ENCODE results near the gene HABP2.
A peak's percentile ranks its signal among the peaks of the same experiment; 100 is the strongest.

Gene HABP2

DNA sequence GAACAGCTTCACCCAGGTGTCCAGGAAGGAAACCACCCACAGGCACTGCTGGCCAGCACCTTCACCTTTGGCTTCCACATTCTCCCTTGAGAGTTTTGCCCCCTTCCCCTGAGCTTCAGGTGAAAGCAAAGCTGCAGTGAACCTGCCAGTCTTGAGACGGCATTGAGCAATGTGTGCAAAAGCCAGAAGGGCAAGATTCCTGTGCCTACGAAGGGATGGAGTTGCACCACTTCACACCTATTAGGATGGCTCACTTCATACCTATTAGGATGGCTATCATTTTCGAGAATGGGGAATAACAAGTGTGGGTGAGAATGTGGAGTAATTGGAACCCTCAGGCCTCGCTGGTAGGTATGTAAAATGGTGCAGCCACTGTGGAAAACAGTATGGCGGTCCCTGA, 7.2 kb downstream of the HABP2 start:
- no peak for DNase-seq

DNA sequence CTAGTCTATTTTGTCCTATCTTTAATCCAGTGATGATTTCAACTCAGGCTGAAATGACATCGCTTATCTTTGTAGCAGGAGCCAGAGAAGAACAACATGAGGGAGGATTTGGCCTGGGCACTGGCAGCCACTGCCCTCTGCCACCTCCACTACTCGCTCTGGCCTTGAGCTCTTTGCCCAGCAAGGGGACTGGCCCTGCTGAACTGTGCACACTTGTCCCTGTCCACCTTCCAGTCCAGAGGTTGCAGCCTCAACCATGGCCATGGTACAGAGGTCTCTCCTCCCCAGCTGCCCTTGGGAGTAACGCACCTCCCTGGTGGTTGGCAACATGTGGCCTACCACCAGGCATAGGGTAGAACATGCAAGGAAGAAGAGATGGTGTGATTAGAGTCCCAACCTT, 8.4 kb downstream of the HABP2 start:
- no peak for DNase-seq

DNA sequence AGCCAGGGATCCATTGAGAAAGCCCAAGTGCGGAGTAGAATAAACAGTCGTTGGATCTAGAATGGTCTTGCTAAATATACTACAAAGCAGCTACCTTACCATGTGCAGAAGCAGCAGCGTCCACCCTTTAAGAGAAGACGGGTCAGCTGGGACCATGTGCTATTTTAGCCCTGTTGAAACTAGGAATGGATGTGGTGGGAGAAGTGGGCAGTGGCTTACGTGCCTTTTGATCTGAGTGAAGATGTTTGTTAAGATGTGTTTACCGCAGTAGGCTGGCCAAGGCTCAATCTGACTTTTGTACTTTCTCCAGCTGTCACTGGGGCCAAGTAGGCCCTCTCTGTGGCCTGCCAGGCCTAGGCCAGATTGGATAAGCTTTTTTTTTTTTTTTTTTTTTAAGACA, 9.2 kb downstream of the HABP2 start:
- DNase-seq, result no peak

DNA sequence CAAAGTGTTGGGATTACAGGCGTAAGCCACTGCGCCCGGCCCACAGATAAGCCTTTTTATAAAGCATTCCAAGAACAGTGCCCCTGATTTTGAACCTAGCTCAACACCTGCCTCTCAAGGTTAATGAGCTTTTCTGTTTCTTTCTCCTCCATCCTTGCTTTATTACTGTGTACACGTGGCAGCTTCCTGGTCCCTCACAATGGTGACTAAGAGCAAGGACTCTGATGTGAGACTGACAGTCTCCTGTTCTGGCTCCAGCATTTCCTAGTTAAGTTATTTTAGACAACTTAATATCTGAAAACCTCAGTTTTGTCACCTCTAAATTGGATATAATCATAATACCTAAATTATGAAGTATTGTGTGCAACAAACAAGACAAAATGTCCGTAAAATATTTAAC, 9.9 kb downstream of the HABP2 start:
- DNase-seq, result no peak

DNA sequence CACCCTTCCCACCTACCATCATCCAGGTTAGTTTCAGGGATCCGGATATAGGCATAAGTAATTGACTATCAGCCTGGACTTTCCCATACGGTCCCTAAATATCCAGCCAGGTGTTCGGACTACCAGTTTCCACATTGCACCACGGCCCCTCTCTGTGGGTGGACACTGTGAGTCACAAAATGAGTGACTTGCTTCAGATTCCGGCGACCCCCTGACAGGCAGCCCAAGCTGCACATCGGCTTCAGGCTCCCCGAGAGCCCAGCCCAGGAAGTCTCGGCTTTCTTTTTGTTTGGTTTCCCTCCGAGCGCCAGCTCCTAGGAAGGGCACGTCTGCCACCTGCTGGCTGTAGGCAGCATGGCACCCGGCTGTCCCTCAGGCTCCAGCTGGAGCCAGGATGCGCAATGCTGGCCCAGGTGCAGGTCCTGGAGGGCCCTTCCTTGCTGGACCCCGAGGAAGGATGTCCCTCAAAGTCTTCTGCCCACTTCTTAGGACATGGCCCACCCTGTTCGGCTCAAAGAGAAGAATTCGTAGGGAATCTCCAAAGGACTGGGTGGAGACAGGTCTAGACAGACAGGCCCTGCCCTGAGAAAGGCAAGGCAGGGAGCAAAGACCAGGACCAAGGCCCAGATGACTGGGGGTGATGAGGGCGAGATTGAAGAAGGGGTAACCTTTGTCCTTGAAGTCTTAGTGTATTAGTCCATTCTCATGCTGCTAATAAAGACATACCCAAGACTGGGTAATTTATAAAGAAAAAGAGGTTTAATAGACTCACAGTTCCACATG, 10.6 kb downstream of the HABP2 start:
- DNase-seq, result peak; percentile 65

DNA sequence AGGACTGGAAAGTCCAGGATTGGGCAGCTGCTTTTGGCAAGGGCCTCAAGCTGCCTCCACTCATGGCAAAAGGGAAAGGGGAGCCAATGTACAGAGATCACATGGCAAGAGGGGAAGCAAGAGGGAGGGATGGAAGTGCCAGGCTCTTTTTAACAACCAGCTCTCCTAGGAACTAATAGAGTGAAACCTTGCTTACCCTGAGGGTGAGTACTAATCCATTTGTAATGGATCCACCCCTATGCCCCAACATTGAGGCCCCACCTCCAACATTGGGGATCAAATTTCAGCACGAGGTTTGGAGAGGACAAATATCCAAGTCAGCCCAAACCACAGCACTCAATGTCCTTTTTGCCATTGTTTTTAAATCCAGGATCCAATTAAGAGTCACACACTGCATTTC, 12.5 kb downstream of the HABP2 start:
- no peak for DNase-seq

DNA sequence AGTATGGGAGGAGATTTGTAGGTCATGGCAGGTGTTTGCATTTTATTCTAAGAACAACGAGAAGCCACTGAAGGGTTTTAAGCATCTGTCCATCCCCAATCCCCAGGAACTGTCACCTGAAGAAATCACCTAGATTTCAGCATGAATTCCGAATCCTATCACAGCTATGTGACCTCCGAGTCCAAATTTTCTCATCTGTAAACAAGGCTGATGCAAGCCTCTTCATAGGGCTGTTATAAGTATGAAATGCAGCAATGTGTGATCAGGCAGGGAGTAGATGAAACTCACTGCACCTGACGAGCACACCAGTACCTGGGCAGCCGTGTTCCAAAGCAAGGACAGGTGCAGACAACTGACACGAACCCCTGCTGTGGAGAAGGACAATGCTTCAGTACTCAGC, 14.0 kb downstream of the HABP2 start:
- no peak for DNase-seq

DNA sequence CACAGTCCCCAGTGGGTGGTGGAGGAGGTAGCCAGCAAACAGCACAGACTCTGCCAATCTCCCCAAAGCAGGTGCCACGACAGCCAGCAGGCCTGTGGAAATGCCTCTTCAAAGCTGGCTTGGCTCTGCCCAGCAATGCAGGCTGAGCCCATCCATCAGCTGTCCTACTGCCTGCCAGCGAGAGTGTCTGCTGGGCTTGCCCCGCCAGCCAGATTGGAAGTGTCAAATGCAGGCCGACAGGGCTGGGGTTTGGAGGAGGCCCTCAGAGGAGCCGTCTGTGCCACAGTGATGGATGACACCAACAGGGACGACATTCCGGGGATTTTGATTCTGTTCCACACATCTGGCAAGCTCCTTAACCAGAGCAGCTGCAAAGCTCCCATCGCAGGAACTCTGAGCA, 16.7 kb downstream of the HABP2 start:
- DNase-seq, result no peak

DNA sequence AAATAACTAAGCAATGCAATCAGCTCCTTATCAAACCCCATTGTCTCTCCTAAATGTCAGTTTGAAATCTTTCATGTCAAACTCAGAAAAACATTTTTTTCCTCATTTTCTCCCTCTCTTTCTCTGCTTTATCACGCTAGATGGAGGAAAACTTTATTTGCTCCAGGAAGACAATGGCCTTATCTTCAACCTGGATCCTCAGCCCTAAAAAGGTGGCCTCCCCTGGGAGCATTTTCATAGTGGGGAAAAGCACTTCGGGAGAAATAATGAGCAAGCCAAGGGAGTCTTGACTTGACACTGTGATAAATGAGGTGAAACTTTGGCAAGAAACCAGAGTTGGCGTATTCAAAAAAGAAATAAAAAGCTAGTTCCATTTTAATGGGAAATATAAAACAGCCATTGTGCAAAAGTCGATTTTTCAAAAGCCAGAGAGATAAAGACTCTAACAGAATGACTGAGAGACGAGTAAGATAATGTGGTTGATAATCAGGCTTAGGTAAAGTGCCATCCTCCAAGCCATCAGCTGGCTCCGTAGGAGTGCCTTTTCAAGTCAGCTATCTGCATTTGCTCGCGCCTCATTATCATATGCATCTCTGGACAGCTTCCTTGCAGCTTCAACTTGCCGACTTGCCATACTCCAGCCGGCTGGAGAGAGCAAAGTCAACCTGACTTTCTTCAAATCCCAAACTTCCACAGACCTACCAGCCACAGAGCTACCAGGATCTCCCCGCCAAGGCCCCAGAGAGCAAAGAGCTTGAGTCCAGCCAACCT, 19.9 kb downstream of the HABP2 start:
- DNase-seq, result no peak

DNA sequence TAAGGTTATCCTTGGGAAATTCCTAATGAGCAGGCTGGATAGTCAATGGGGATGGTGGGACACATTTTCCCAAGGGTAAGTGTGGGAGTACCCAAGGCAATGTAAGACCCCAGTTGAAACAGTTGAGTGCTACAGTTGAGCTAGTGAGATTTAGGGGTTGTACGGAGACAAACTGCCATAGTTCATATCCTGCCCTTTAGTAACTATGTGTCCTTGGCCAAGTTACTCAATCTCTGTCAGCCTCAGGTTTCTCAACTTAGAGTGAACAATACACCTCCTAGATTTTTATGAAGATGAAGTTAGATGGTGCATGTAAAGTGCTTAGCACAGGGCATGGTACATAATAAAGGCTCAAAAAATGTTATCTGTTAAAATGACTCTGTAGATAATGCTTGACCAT, 20.5 kb downstream of the HABP2 start:
- DNase-seq, result no peak

DNA sequence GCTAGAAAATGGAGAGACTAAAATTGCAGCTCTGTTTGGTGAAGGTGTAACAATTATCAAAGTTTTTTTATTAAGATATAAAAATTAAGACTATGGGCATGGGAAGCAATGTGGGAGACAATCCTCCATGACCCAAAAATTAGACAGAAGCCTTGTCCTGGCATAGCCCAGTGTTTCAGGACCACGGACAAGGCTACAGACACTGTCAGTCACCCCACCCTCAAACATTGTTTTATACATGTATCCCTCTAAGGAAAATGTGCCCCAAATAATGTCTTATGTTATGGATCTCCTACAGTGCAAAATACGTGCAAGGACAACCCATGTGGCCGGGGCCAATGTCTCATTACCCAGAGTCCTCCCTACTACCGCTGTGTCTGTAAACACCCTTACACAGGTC, 24.0 kb downstream of the HABP2 start:
- peak; percentile 23 for DNase-seq

DNA sequence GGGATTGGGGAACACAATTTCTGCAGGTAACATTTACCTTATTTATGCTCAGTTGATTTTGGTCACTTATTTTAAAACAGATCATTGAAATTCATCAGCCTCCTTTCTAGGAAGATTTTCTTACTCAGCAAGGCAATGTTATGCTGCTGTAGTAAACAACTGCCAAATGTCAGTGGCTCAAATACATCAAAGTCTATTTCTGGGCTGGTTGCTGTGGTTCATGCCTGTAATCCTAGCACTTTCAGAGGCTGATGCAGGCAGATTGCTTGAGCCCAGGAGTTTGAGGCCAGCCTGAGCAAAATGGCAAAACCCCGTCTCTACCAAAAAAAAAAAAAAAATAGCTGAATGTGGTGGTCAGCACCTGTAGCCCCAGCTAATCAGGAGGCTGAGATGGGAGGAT, 25.9 kb downstream of the HABP2 start:
- DNase-seq, result no peak

DNA sequence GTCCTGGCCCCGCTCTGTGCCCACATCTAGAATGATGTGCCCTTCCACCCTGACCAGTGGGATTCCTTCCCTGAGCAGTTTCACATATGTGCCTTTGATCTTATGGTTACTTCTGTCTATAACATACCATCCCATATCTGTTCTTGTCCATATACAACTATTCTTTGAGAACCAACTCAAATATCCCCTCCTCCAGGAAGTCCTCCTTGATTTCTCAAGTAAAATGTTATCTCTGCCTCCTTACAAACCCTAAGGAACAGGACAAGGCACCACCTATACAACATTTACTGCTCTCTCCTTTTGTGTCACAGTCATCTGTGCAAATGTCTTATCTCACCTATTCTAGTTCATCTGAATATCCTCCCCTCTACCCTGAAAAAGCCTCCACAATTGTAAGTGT, 28.2 kb downstream of the HABP2 start:
- no peak for DNase-seq

DNA sequence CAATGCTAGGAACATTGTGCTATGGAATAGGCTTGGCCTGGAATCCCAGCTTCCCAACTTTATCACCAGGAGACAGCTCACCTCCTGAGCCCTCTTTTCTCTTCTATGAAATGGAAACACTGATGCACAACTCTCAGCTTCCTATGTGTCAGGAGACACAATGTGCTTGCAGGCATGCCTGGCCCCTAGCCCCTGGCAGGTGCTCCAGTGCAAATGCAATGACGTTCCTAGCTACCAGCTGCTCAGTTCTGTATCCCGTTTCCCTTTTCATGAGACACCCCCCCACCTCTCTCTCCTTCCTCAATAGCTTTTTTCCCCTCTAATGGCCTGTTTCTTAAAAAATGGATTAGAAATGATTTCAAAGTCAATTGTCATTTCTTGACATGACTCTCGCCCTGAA, 30.7 kb downstream of the HABP2 start:
- no peak for DNase-seq

DNA sequence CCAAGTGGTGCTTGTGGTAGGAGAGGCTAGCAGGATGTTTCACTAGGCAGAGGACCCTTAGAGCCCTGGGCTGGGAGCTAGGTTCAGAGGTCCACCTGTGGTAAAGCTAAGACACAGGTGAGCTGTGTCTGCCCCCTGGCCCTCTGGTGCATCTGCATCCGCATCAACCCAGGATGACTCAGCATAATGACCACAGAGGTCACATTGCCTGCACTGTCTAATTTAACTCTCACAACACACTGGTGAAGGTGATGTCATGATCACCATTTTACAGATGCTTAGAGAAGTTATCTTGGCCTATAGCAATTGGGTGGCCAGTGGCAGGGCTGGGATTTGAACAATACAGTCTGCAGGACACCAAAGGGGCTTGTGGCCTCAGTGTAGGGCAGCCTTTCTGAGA, 33.1 kb downstream of the HABP2 start:
- no peak for DNase-seq

DNA sequence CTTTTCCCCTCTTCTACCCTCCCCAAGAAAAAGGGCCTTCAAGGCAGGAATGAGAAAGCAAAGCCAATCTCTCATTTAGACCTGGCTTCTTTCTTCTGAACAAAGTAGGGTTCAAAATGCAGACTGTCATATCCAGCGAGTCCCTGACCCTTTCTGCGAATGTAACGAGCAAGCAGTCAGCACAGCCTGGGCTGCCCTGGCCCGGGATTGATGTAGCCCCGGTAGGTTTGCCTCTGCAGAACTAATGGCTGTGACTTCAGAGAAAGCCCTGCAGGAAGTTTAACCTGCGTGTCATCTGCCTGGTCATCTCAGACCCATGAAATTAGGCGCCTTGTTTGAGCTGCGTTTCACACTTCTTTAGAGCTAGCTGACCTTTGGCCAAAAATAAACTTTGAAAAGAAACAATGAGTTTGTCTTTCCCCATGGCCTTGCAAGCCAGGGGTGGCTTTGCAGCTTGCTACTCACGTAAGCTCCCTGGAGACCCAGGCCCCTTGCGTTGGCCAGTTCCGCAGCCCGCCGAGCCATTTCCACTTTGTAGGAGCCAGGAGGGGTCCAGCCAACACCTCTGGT, 36.4 kb downstream of the HABP2 start:
- no peak for DNase-seq

DNA sequence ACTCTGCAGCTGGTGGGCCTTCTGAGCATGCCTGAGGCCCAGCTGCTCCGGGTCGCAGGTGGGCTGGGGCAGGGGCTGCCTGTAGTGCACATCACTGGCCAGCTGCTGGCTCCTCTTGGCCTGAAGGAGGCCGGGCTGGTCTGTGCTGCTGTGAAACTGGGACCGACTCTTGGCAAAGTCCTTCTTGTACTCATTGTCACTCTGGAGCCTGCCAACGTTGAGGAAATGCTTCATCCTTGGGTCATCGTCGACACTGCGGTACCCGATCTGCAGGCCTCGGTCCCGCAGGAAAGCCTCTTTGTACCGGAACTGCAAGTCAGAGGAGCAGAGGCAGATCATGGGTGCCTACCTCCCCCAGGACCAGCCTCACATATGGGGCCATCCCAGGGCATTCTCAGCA, 37.7 kb downstream of the HABP2 start:
- DNase-seq, result no peak

DNA sequence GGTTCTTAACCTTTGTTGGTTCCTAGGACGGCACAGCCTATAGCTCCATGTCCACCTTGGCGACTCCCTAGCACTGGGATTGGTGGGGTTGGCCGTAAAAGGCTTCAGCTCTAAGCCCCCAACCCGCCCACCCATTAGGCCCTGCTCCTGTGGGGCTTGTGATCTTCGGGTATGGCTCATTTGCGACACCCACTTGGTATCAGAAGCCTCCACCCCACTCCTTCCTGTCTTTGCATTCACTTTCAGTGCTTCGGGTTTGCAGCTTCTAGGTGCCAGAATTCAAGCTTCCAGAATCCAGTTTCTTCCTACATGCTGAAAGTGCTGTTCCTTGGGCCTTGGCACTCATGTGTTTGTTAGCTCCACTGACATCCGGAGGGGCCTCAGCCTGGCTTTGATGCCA, 39.5 kb downstream of the HABP2 start:
- no peak for DNase-seq

DNA sequence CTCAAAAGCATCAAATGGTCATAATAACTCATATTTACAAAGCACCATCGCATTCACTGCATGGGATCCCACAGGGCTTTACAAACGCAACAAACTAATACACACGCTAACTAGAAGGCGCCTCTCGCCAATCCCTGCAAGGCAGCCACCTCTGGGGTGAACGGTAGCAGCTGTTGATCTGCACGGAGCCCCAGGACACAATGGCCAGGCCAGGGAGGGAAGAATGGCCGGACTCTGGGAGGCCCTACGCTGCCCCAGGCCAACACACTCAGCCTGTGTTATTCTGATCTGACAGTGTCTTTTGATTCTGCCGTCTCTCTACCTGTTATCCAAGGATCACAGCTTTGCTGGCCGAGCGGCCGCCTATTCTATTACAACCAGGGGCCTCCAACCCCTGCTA, 41.8 kb downstream of the HABP2 start:
- DNase-seq, result no peak

DNA sequence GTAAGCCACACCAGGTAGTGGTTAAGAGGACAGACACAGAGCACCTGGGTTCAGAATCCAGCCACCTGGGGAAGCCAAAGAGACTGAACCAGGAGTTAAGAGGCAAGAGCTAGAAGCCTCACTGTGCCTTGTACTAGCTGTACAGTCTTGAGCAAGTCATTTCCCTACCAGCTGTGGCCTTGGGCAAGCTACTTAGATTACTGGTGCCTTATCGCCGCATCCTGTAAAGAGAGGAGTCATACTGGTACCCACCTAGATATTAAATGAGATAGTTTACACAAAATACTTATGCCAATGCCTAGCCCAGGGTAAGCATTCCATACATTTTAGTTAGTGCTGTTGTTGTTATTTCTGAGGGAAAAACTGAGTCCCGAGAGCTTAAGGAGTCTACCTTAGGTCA, 47.7 kb downstream of the HABP2 start:
- DNase-seq, result no peak

DNA sequence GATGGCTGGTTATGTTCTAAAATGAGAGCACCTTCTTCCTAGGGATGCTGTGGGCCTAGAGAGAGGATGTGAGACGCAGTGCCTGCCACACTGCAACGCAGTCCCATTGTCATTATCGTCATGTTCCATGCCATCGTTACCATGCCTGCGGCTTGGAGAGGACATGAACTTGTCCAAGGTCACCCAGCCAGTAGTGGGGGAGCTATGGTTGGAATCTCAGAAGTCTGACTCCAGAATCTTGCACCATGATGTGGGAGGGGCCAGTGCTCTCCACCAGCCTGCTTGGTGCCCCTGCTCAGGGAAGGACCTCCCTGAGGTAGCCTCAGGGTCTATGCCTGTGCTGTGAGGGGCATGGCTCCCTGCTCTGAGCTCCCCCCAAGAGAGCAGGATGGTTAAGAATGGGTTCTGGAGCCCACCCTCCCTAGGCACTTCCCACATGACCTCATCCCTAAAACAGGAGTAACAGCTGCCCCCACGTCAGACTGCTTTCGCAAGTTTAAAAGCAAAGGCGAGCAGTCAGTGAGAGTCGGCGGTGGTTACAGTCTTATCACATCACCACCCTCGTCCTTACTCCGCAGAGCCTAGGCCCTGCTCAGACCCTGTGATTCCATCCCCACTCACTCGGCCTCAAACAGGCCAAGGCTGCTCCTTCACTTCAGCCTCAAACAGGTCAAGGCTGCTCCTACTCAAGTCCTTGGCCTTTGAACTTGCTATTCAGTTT, 50.4 kb downstream of the HABP2 start:
- DNase-seq, result no peak

DNA sequence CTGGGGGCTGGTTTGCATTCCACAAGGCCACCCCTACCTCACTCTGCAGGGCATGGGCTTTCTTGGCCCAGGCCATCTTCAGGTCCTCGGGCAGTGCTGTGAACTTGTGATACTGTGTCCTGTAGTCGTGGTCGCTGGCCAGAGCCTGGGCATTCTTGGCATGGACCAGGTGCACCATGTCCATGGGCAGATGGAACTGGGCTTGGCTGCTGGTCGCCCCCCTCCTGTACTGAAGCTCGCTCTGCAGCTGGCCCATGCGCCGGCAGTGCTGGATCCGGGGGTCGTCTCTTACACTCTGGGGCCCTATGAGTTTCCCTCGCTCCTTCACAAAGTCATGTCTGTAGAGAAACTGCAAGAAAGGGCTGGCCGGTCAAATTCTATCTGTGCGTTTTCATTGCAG, 51.7 kb downstream of the HABP2 start:
- DNase-seq, result no peak

DNA sequence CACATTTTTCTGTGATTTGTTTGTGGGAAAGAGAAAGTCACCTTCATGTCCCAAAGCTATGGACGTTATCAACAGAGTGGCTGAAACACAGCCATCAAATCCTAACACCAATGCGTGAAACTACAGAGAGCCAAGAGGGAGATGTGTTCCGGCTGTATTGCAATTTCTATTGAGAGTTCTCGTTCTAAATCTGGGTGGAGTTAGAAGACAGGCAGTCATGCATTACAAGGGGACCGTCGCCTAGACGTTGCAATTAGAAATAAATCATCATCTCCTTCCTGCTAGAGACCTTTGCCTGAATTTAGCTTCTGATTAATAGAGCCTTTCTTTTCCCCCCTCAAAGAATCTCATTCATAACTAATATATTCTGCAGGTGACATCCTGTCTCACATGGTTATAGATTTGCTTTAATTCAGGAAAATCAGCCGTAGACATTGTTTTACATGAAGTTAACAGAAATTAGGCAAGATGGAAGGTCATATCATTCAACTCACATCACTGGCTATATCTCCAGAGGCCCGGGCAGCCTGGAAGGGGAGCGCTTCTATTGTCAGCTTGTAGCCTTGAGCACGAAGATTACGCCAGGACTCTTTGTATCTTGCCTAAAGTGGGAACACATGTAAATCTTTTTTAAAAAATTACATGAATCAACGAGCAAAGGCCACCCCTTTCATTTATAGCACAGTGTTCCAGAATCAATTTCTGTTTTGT, 52.6 kb downstream of the HABP2 start:
- DNase-seq, result no peak

Measured in fibroblast of upper back skin (primary cell).